Prostate gland (tissue), 2 donors: ENCODE measurements around the gene SPOCK1. TPM values are rescaled to one million over a fixed set of nuclear protein-coding genes. Genes with fewer than 3 reads are reported as not detected.

Source experiments
- DNase-seq: peaks from one replicate; pipeline ENCODE4 v3.0.0-alpha.2; 2019; ENCODE audit warnings: low spot score
- H3K27ac ChIP-seq, 2 donors: fragments of 200-600 bp; sonication (generic); 2 replicates each; pipeline ENCODE4 v1.5.1; 2017 to 2019
- H3K27me3 ChIP-seq: fragments of 200-600 bp; sonication (generic); replicated peaks from 2 replicates; pipeline ENCODE4 v1.5.1; 2019; ENCODE audit not compliant: insufficient read depth
- H3K36me3 ChIP-seq, 2 donors: fragments of 200-600 bp; sonication (generic); 1 replicate in 1 of 2; 2 replicates in 1 of 2; pipeline versions ENCODE4 v1.5.1 to v1.8.1; 2017 to 2019
- H3K4me1 ChIP-seq: fragments of 200-600 bp; sonication (generic); replicated peaks from 2 replicates; pipeline ENCODE4 v1.5.1; 2019
- H3K4me3 ChIP-seq, 2 donors: fragments of 200-600 bp; sonication (generic); 2 replicates each; pipeline ENCODE4 v1.5.1; 2017 to 2019
- H3K9me3 ChIP-seq: fragments of 200-600 bp; sonication (generic); 2 replicates; pipeline ENCODE4 v1.5.1; 2017
- CTCF ChIP-seq, 4 experiments: fragments of 200-600 bp in 2 of 4; fragments of 450-650 bp in 2 of 4; sonication (generic) in 2 of 4; IDR thresholded peaks; 1 replicate in 3 of 4; 2 replicates in 1 of 4; pipeline ENCODE4 v1.5.1; 2016 to 2019; ENCODE audit warnings: antibody characterized with exemption in 4 of 4, mild to moderate bottlenecking in 2 of 4, moderate library complexity in 2 of 4
- POLR2A ChIP-seq: fragments of 450-650 bp; IDR thresholded peaks from one replicate; pipeline ENCODE4 v1.6.1; 2016; ENCODE audit warnings: antibody characterized with exemption, mild to moderate bottlenecking
- POLR2AphosphoS5 ChIP-seq: sonication (generic); formaldehyde crosslinking; IDR thresholded peaks from one replicate; pipeline ENCODE4 v1.6.1; 2017; ENCODE audit warnings: antibody characterized with exemption
- WGBS: methylation state at CpG from one replicate; pipeline ENCODE4 v1.1.5; 2018; 5-methylcytosine and 5-hydroxymethylcytosine counted together
- intact Hi-C: fragments of 100-400 bp; cut with DNase I; formaldehyde crosslinking; loops from one replicate; pipeline ENCODE4 v1.14.2; 2022
- total RNA-seq, 2 donors: library from RNA; depleted of rRNA; stranded (reverse); fragments of >200 nt; gene quantifications; one replicate each; pipeline ENCODE4 v1.1.0, GENCODE V29; 2016

SPOCK1 gene
- total RNA-seq, 2 donors from 2014 or later, result 89.4 to 92.9 TPM

GRCh38 chr5:137399911-137400310 lies 99.2 kb downstream of the SPOCK1 start:
- no peaks in the 10 kb centered on the region for H3K4me1 ChIP-seq
- H3K4me3 ChIP-seq, result no peak overlapping the region
- no peaks in the 10 kb centered on the region for H3K36me3 ChIP-seq
- intact Hi-C loops, result no loop called here
- no peaks in the 10 kb centered on the region for H3K9me3 ChIP-seq
- 71% methylated on average over 3 of the region's 3 CpGs for WGBS
- no peaks in the 10 kb centered on the region for H3K27me3 ChIP-seq
- H3K27ac ChIP-seq, result no peak overlapping the region
- DNase-seq, result no peak
- TF ChIP-seq POLR2A (no peak), POLR2AphosphoS5 (no peak), CTCF (IDR thresholded peaks at IDR 0.05) (no peak)

DNA sequence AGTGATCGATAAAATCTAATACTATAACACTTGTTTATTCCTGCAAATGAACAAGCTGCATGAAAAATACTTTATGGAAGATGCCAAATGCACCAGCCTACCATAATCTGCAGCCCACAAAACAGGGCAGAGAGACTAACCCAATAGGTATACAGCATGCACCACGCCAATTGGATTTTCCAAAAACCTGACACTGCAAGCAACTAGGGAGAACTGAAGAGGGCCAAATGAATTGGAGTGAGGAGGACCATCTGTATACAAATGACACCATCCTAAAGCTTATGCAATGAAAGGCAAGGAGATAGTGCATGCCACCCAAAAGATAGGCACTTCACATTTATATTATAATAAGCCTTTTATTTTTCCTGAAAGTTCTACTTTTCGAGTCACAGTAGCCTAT lies 100.4 kb downstream of the SPOCK1 start:
- H3K4me3 ChIP-seq, result no peak overlapping the region
- no peak for DNase-seq
- no peaks in the 10 kb centered on the region for H3K27me3 ChIP-seq
- H3K4me1 ChIP-seq, result no peaks in the 10 kb centered on the region
- no peak overlapping the region for H3K27ac ChIP-seq
- WGBS, result 87% methylated on average over 3 of the region's 3 CpGs
- no peaks in the 10 kb centered on the region for H3K9me3 ChIP-seq
- no peak for TF ChIP-seq CTCF (IDR thresholded peaks at IDR 0.05)
- intact Hi-C loops, result no loop called here
- H3K36me3 ChIP-seq, result no peaks in the 10 kb centered on the region

DNA sequence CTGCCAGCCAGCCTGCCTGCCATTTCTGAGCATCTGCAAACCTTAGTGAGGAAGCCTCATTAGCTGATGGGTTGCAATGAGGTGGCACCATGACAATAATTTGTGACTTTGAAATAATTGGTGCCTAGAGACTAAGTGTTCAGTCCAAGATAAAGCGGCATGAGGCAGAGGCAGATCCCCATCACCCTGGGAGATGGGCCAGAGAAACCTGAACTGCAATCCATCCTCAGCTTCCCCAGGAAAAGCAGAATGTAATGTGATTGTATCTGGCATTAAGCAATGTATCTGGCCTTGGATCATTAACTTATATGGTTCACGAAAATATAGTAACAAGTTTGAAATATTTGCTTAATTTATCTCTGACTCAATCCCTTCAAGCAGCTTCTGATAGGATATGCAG lies 101.0 kb downstream of the SPOCK1 start:
- WGBS, result 58% methylated on average over 2 of the region's 2 CpGs
- Histone ChIP-seq H3K9me3 (no peaks in the 10 kb centered on the region), H3K27me3 (no peaks in the 10 kb centered on the region), H3K27ac (no peak overlapping the region), H3K4me3 (no peak overlapping the region), H3K4me1 (no peaks in the 10 kb centered on the region), H3K36me3 (no peaks in the 10 kb centered on the region)
- no peak for TF ChIP-seq POLR2AphosphoS5
- no peak for TF ChIP-seq CTCF (IDR thresholded peaks at IDR 0.05)
- no peak for TF ChIP-seq POLR2A
- no peak for DNase-seq
- intact Hi-C loops, result no loop called here

DNA sequence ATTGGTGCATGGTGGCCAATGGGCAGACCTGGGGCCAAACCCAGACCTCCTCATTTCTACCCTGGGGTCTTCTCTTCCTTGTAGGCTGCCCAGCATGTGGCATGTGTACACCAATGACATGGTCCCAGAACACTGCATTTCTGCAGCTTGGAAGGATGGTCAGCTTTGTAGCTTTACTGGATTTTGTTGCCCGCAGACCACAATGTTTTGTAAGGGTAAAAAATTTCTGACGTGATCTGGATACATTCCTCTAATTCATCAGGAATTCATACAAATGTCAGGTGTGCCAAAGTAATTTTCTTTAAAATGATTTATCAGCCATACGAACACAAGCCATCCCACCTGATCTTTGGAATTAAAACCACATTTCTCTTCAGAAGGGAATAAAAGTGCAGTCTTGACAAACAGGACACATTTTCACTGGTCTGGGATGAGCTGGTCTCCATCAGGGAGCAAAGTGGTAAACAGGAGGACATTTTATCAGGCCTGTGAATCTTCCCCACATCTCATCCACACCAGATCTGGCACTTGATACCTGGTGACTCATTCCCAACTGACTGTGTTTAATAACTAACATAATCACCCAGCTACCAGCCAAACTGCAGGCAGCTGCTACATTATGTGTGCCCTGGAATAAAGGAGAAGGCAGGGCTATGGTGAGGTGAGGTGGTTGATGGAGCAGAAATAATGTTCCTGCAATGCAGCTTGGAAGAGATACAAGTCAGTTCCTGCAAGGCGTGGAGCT lies 103.9 kb downstream of the SPOCK1 start:
- TF ChIP-seq POLR2A, result no peak
- TF ChIP-seq POLR2AphosphoS5, result no peak
- TF ChIP-seq CTCF (IDR thresholded peaks at IDR 0.05), result no peak
- H3K9me3 ChIP-seq, result no peaks in the 10 kb centered on the region
- WGBS, result 58% methylated on average over 4 of the region's 4 CpGs
- no peaks in the 10 kb centered on the region for H3K27me3 ChIP-seq
- H3K4me3 ChIP-seq, result no peak overlapping the region
- DNase-seq, result no peak
- intact Hi-C loops, result no loop called here
- no peak overlapping the region for H3K27ac ChIP-seq
- H3K4me1 ChIP-seq, result no peaks in the 10 kb centered on the region
- no peaks in the 10 kb centered on the region for H3K36me3 ChIP-seq

- Histone ChIP-seq H3K27ac (no peak overlapping the region), H3K4me3 (no peak overlapping the region), H3K9me3 (no peaks in the 10 kb centered on the region), H3K4me1 (no peaks in the 10 kb centered on the region), H3K27me3 (no peaks in the 10 kb centered on the region), H3K36me3 (no peaks in the 10 kb centered on the region)
- no peak for DNase-seq
- TF ChIP-seq POLR2A (no peak), CTCF (IDR thresholded peaks at IDR 0.05) (no peak), POLR2AphosphoS5 (no peak)
- intact Hi-C loops, result no loop called here
- 72% methylated on average over 1 of the region's 1 CpG for WGBS
Measured at GRCh38 chr5:137394380-137394779, 104.7 kb downstream of the SPOCK1 start.
